WERI-Rb-1 (cell line): ENCODE data around the gene UMAD1.

Experiments
- DNase-seq: peaks from one replicate; pipeline ENCODE4 v3.0.0-alpha.2; 2020
- H3K27ac ChIP-seq: fragments of 250-450 bp; sonication (Bioruptor Pico); 2 replicates; pipeline ENCODE4 v1.5.1; 2020; ENCODE audit warnings: mild to moderate bottlenecking, moderate library complexity
- H3K27me3 ChIP-seq: fragments of 250-450 bp; sonication (Bioruptor Pico); 2 replicates; pipeline ENCODE4 v1.5.1; 2021; ENCODE audit warnings: mild to moderate bottlenecking, low read depth, moderate library complexity; ENCODE audit not compliant: insufficient read depth, severe bottlenecking
- H3K36me3 ChIP-seq: fragments of 250-450 bp; sonication (Bioruptor Pico); 2 replicates; pipeline ENCODE4 v1.5.1; 2020; ENCODE audit warnings: mild to moderate bottlenecking, moderate library complexity
- H3K4me3 ChIP-seq: 2 replicates; pipeline ENCODE4 v1.5.1; 2011; ENCODE audit warnings: low read depth, mild to moderate bottlenecking, control low read depth, low read length
- H3K9me3 ChIP-seq: fragments of 250-450 bp; sonication (Bioruptor Pico); 2 replicates; pipeline ENCODE4 v1.5.1; 2021; ENCODE audit warnings: mild to moderate bottlenecking, moderate library complexity; ENCODE audit not compliant: severe bottlenecking
- CTCF ChIP-seq: IDR thresholded peaks from 2 replicates; pipeline ENCODE4 v1.5.1; 2011; ENCODE audit warnings: low read depth, mild to moderate bottlenecking, control low read depth, inconsistent platforms, low read length

The UMAD1 gene

GRCh38 chr7:7765422-7765821 lies 124.9 kb downstream of the UMAD1 start:
- H3K36me3 ChIP-seq: no peaks in the 10 kb centered on the region
- H3K9me3 ChIP-seq: no peaks in the 10 kb centered on the region
- no peak for TF ChIP-seq CTCF
- no peak for DNase-seq
- H3K27ac ChIP-seq: no peak overlapping the region
- H3K27me3 ChIP-seq: no peaks in the 10 kb centered on the region
- H3K4me3 ChIP-seq: no peak overlapping the region

GRCh38 chr7:7766671-7767070 lies 126.1 kb downstream of the UMAD1 start:
- H3K36me3 ChIP-seq: no peaks in the 10 kb centered on the region
- H3K27ac ChIP-seq: no peak overlapping the region
- H3K27me3 ChIP-seq: no peaks in the 10 kb centered on the region
- H3K4me3 ChIP-seq: no peak overlapping the region
- no peak for TF ChIP-seq CTCF
- DNase-seq: no peak
- H3K9me3 ChIP-seq: no peaks in the 10 kb centered on the region

GRCh38 chr7:7768977-7769709 lies 128.6 kb downstream of the UMAD1 start:
- Histone ChIP-seq H3K36me3 (no peaks in the 10 kb centered on the region), H3K27me3 (no peaks in the 10 kb centered on the region), H3K4me3 (no peak overlapping the region), H3K27ac (no peak overlapping the region), H3K9me3 (no peaks in the 10 kb centered on the region)
- TF ChIP-seq CTCF: no peak
- no peak for DNase-seq

- TF ChIP-seq CTCF: no peak
- no peak for DNase-seq
- H3K27ac ChIP-seq: no peak overlapping the region
These were observed 129.4 kb downstream of the UMAD1 start for GRCh38 chr7:7769710-7770627.

GRCh38 chr7:7771452-7771851 lies 130.9 kb downstream of the UMAD1 start:
- H3K27me3 ChIP-seq: no peaks in the 10 kb centered on the region
- H3K27ac ChIP-seq: no peak overlapping the region
- no peak for DNase-seq
- no peak for TF ChIP-seq CTCF
- H3K36me3 ChIP-seq: no peaks in the 10 kb centered on the region
- H3K9me3 ChIP-seq: no peaks in the 10 kb centered on the region
- H3K4me3 ChIP-seq: no peak overlapping the region

More at GRCh38 chr7:7769710-7770627, 129.4 kb downstream of the UMAD1 start:
- H3K4me3 ChIP-seq: no peak overlapping the region
- no peaks in the 10 kb centered on the region for H3K9me3 ChIP-seq
- H3K36me3 ChIP-seq: no peaks in the 10 kb centered on the region
- no peaks in the 10 kb centered on the region for H3K27me3 ChIP-seq
